Tibial nerve (tissue), 4 donors: ENCODE results near the gene IGFBP2.

Source experiments
- CTCF ChIP-seq, 5 experiments: fragments of 200-600 bp in 3 of 5; fragments of 450-650 bp in 2 of 5; sonication (generic) in 3 of 5; IDR thresholded peaks; one replicate each; pipeline ENCODE4 v1.5.1; 2016 to 2019; ENCODE audit warnings: antibody characterized with exemption in 5 of 5, mild to moderate bottlenecking in 3 of 5, moderate library complexity in 2 of 5
- EP300 ChIP-seq, 2 donors: sonication (generic); formaldehyde crosslinking; IDR thresholded peaks; one replicate each; pipeline ENCODE4 v1.6.1; 2017; ENCODE audit warnings: antibody characterized with exemption in 2 of 2, mild to moderate bottlenecking in 1 of 2
- POLR2A ChIP-seq, 2 donors: fragments of 450-650 bp; IDR thresholded peaks; one replicate each; pipeline ENCODE4 v1.6.1; 2017; ENCODE audit warnings: antibody characterized with exemption in 2 of 2, mild to moderate bottlenecking in 2 of 2, moderate library complexity in 2 of 2

- no peak for TF ChIP-seq POLR2A (IDR thresholded peaks at IDR 0.05)
- no peak for TF ChIP-seq CTCF (IDR thresholded peaks at IDR 0.05)
- no peak for TF ChIP-seq EP300 (IDR thresholded peaks at IDR 0.05)
Measured at GRCh38 chr2:216583606-216584005, 49.6 kb upstream of the IGFBP2 start.
